ENCODE measurements around the gene POU2F1.

GRCh38 chr1:167462341-167462740 is 241.7 kb downstream of the POU2F1 start:
- no peak for TF ChIP-seq CTCF (IDR thresholded peaks at IDR 0.05)
- TF ChIP-seq POLR2A (IDR thresholded peaks at IDR 0.05), result no peak

Measured in body of pancreas (tissue), 4 donors.